ENCODE results near the gene LRRC1.

LRRC1 gene

GRCh38 chr6:53889365-53889764 lies 94.6 kb downstream of the LRRC1 start:
- DNase-seq (ENCODE audit: low spot score): no peak

GRCh38 chr6:53892707-53893106 lies 97.9 kb downstream of the LRRC1 start:
- DNase-seq (ENCODE audit: low spot score): no peak

- DNase-seq (ENCODE audit: low spot score): peak; percentile 31
Measured at GRCh38 chr6:53894091-53894490, 99.3 kb downstream of the LRRC1 start.

DNA sequence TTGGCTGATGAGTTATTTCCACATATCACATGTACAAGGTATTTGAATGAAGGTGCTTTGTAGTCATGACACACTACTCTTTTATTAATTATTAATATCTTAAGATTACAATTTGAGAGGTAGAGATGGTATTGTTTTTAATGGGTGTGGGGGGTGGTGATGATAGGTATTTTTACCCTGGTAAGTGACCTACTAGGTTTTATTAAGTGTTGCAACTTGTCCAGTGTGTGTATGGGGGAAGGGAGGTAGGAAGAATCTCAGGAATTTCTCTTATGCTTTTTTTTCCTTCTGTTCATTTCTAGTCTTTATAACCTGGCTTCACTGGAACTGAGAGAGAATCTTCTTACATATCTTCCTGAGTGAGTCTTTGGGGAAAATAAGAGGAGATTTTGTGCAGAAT lies 101.4 kb downstream of the LRRC1 start:
- peak; percentile 40 for DNase-seq (ENCODE audit: low spot score)

- no peak for DNase-seq (ENCODE audit: low spot score)
Measured at GRCh38 chr6:53898026-53898795, 103.4 kb downstream of the LRRC1 start.

DNA sequence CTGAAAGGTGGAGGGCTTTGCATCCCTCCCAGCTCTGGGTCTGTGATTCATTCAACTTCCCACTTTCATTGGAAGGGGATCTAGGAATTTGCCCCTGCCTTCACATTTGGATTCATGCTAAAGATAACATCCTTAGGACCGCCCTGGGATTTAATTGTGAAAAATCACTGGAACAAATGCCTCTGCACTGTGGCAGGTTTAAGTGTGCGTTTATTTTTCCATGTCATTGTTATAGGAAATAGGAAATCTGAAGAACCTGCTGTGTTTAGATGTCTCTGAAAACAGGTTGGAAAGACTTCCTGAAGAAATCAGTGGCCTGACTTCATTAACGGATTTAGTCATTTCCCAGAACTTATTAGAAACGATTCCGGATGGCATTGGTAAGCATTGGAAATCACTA lies 104.7 kb downstream of the LRRC1 start:
- no peak for DNase-seq (ENCODE audit: low spot score)

DNA sequence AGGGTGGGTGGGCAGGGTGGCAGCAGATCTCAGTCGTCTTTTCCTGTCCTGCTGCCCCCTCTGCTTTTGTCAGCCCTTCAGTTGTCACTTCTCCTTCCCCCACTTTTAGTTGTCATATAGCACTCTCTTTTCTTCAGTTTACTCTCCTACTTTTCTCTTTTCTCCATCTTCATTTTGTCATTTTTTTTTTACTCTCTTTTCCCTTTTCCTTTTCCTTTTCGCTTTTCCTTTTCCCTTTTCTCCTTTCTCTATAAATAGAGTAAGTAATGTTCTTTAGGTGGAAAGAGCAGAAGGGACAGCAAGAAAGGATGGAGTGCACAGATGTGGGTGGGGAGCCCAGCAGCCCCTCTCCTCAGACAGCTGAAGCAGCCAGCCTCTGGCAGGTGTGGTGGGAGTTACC lies 108.6 kb downstream of the LRRC1 start:
- DNase-seq (ENCODE audit: low spot score): no peak

GRCh38 chr6:53906103-53906502 lies 111.3 kb downstream of the LRRC1 start:
- no peak for DNase-seq (ENCODE audit: low spot score)

DNA sequence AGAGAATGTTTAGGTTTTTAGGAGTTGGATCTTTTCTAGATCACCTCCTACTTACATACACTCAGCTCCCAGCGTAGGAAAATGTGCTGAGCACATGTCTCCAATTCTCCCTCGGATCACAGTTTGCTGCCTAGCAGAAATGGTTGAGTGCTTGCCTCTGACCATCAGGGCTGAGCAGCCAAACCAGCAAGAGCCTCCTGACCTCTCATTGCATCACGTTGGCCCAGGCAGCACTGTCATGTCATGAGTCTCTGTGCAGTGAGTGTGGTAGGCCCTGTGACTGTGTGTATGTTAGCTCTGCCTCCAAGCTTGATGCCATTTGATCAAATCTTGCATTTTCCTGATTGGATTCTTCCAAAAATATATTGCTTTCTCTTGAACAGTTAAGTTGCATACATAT lies 112.0 kb downstream of the LRRC1 start:
- DNase-seq (ENCODE audit: low spot score): peak; percentile 52

- DNase-seq (ENCODE audit: low spot score): no peak
Measured at GRCh38 chr6:53910834-53911233, 116.0 kb downstream of the LRRC1 start.

DNA sequence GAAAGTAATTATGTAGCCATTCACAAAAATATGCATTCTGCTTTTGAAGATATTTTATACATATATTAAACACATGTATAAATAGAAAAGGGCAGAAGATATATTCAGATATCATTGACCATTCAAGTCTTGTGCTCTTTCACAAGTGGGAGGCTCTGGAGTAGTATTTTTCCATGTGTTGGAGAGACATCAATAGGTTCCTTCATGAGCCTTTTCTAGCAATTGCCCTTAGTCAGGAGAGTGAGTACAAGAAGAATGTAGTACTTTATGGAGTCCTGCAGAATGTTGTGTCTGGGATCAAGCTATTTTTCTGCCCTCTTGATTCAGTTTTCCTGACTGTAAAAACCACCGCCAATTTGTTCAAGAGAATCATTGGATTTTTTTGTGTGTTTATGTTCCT lies 117.9 kb downstream of the LRRC1 start:
- no peak for DNase-seq (ENCODE audit: low spot score)

- no peak for DNase-seq (ENCODE audit: low spot score)
Measured at GRCh38 chr6:53913286-53913685, 118.5 kb downstream of the LRRC1 start.

DNA sequence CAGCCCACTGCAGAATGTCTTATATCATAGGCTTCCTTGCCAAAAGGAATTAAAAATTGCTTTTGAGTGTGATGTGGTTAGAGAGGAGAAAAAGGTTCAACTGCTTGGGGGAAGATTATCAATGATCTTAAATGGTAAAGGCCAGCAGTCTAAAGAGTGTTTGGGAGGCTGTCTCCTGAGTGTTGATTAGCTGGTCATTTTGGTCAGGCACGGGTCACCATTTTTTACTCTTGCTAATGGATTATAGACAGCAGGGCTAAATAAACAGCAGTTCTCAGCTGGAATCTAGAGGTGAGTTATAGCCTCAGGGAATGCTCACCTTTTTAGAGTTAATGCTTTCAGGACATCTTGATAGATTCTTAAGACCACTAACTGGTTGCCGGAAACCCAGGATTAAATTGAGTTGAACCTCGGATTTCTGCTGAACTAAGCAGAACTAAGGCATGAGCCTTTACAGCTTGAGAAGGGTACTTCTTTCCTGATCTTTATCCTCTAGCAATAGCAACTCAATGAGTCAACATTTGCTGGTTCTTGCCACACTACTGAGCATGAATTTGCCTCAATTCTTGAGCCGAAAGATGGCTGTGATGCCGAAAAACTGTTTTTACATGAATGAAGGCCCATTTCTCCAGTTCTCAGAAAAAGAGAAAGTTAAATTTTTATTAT lies 120.4 kb downstream of the LRRC1 start:
- DNase-seq (ENCODE audit: low spot score): no peak

DNA sequence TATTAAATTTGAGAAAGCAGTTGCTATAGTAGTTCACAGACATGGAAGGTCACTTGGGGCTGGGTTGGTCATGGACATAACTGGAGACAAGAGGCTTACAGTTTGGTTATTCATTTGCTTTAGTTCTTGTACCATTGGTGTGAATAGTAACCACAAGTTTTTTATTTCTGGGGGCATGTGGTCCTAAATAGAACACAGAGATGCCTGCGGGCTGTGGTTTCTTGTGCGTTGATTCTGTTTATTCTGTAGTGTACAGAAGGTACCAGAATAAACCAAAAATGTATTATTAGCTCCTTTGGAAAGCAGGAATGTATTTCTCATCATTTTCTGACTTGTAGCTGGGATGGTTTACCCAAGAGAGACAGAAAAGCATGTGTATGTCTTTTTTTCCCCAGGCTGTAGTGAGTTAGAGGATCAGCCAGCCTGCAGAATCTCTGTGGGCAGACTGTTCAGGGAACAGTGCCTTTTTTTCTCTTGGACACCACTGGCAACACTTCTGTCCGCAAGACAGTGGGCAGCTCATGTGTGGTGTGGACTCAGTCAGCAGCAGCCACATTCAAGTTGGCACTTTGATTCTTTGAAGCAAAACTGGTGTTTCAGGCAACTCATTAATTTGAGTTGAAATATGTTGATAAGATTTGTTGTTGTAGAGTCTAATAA lies 122.1 kb downstream of the LRRC1 start:
- no peak for DNase-seq (ENCODE audit: low spot score)

DNA sequence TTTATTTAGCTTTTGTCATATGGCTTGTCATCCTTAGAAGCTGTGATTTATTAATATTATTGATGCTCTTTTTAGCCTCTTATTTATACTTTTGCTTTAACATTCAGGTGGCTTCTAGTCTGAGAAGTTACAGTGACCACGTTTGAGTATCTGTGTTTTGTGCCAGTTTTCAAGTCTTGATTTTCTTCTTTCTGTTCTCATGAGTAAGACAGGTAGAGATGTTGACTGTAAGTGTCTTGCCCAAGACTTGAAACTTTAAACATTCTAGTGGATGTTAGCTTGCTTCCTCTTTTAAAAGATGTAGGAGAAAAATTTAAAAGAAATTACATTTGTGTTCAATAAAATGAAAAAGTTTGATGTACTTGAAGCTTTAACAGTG lies 122.6 kb downstream of the LRRC1 start:
- DNase-seq (ENCODE audit: low spot score): no peak

DNA sequence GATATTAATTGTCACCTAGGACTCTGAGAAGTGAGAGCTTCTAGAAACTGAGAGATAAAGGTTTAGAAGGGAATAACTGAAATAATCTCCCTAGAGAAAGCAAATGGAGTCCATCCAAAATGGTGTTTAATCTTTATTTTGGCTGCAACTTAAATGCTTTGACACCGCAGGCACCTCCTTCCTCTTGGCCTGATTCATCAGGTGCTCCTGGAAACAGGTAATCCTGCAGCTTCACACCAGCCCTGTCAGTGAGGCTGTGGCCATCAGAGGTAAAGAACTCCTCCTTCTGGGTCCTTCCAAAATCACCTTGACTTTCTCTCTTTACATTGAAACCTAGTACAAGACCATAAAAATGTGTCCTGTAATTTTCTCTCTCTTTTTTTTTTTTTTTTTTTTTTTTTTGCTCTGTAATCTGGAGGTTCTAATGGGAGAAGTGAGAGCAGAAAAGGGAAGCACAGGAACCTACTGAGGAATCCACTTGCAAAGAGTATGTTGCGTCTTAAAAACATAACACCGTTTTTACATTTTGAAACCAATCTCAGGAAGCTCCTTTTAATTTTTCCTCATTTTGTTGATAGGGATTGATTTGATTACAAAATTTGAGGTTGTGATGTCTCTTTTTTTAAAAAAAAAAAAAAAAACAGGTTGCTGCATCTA lies 124.2 kb downstream of the LRRC1 start:
- DNase-seq (ENCODE audit: low spot score): no peak

GRCh38 chr6:53919881-53920360 lies 125.1 kb downstream of the LRRC1 start:
- no peak for DNase-seq (ENCODE audit: low spot score)

GRCh38 chr6:53920881-53921280 lies 126.1 kb downstream of the LRRC1 start:
- DNase-seq (ENCODE audit: low spot score): no peak

- DNase-seq (ENCODE audit: low spot score): no peak
Measured at GRCh38 chr6:53921639-53922038, 126.8 kb downstream of the LRRC1 start.

DNA sequence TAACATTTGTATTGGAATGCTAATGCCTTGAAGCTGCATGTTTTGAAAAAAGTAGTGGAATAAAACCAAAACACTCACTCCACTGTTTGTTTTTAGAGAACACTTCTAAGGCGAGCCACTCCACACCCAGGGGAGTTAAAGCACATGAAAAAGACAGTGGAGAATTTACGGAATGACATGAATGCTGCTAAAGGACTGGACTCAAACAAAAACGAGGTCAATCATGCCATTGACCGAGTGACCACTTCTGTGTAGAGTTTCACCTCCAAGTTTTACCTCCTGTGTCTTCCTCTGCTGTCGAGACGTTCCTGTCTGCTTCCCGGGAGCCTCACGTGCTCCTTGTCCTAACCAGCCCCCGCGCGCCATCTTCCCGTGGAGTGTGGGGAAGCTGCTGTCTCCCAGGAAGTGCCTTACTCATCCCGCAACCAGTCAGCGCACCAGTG lies 127.8 kb downstream of the LRRC1 start:
- DNase-seq (ENCODE audit: low spot score): no peak

GRCh38 chr6:53924277-53924676 lies 129.5 kb downstream of the LRRC1 start:
- no peak for DNase-seq (ENCODE audit: low spot score)

DNA sequence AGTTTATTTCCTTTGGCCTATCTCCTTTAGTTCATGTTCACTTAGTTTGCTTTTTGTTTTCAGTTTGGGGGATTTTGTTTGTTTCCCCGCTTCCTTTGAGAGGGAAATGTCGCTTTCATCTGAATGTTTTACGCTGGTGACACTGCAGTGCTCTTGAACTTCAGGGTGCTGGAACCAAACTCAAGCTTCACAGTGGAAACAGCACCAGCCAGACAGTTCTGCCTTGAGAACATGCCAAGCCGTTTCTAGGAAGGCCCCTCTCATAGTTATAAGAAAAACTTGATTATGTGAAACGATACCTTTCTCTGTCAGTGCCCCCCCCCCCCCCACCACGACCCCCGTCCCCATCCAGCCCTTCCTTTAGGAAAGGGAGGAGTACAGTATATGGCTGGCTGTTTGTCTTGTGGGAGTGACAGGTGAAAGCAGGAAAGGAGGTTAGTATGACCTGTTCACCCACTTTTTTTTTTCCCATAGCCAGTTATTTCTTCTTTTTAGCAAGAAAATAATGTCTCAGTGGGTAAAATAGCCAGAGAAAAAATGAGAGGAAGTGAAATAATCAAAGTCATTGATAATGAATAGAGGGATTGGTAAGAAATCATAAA lies 130.1 kb downstream of the LRRC1 start:
- DNase-seq (ENCODE audit: low spot score): no peak

All from GM03348 (cell line).